Neural crest cell (in vitro differentiated cells): ENCODE measurements around the gene CDK6. TPM values are rescaled to one million over a fixed set of nuclear protein-coding genes. Genes with fewer than 3 reads are reported as not detected.

Source experiments
- DNase-seq: peaks from one replicate; pipeline ENCODE4 v3.0.0; 2021; ENCODE audit warnings: low read depth, mixed read lengths, low spot score
- H3K27ac Mint-ChIP-seq: one replicate; pipeline ENCODE4 v1.8.0; 2021; ENCODE audit warnings: mild to moderate bottlenecking, mixed read lengths; ENCODE audit not compliant: unreplicated experiment
- H3K27me3 Mint-ChIP-seq: 2 replicates; pipeline ENCODE4 v1.8.0; 2021; ENCODE audit warnings: low read depth, mild to moderate bottlenecking, mixed read lengths
- H3K36me3 Mint-ChIP-seq: 2 replicates; pipeline ENCODE4 v1.8.0; 2021; ENCODE audit warnings: low read depth, mild to moderate bottlenecking, mixed read lengths
- H3K4me1 Mint-ChIP-seq: 2 replicates; pipeline ENCODE4 v1.8.0; 2021; ENCODE audit warnings: mixed read lengths
- H3K4me3 Mint-ChIP-seq: one replicate; pipeline ENCODE4 v1.8.0; 2021; ENCODE audit warnings: mild to moderate bottlenecking, mixed read lengths
- H3K9me3 Mint-ChIP-seq: 2 replicates; pipeline ENCODE4 v1.8.0; 2021; ENCODE audit warnings: mixed read lengths
- total RNA-seq: library from RNA; stranded (reverse); gene quantifications from 2 replicates; pipeline ENCODE4 v1.2.1, GENCODE V29; 2021
- TF ChIP-seq, protein P1 (sequence below): fragments of 200-600 bp; sonication (generic); conservative IDR thresholded peaks from 2 replicates; pipeline ENCODE4 v1.5.0; 2021; ENCODE audit warnings: antibody characterized with exemption, mild to moderate bottlenecking

The CDK6 gene
- total RNA-seq, 1 donor from 2014 or later, result 42.9 TPM

- H3K4me3 Mint-ChIP-seq, result no peak overlapping the region
- H3K9me3 Mint-ChIP-seq, result peaks cover 1% of the 10 kb centered on the region
- H3K36me3 Mint-ChIP-seq, result no peaks in the 10 kb centered on the region
- H3K4me1 Mint-ChIP-seq, result peaks cover 7% of the 10 kb centered on the region
- no peak for DNase-seq
- peak overlapping the region; percentile 58 for H3K27ac Mint-ChIP-seq
- TF ChIP-seq, protein P1, sequence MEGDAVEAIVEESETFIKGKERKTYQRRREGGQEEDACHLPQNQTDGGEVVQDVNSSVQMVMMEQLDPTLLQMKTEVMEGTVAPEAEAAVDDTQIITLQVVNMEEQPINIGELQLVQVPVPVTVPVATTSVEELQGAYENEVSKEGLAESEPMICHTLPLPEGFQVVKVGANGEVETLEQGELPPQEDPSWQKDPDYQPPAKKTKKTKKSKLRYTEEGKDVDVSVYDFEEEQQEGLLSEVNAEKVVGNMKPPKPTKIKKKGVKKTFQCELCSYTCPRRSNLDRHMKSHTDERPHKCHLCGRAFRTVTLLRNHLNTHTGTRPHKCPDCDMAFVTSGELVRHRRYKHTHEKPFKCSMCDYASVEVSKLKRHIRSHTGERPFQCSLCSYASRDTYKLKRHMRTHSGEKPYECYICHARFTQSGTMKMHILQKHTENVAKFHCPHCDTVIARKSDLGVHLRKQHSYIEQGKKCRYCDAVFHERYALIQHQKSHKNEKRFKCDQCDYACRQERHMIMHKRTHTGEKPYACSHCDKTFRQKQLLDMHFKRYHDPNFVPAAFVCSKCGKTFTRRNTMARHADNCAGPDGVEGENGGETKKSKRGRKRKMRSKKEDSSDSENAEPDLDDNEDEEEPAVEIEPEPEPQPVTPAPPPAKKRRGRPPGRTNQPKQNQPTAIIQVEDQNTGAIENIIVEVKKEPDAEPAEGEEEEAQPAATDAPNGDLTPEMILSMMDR, result no peak
- H3K27me3 Mint-ChIP-seq, result no peaks in the 10 kb centered on the region
Observed at GRCh38 chr7:92740700-92741126, 95.7 kb downstream of the CDK6 start.

DNA sequence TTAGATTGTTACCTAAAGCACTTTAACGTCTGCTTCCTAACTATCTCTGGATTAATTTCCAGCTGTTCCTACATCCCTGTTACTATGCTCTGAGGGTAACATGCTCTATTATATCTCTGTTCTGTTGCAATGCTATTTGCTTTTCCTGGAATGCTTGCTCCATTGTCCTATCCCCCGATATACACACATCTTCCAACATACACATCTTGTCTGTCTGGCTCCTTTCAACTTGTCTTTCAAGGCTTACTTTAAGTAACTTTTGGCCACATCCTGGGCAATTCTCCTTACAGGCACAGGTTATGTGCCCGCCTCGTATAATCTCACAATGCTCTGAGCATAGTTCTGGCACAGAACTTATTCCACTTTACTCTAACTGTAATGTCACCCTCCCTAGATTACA lies 96.2 kb downstream of the CDK6 start:
- Mint-ChIP-seq H3K27me3 (no peaks in the 10 kb centered on the region), H3K4me3 (no peak overlapping the region), H3K4me1 (peaks cover 7% of the 10 kb centered on the region), H3K36me3 (no peaks in the 10 kb centered on the region), H3K9me3 (no peaks in the 10 kb centered on the region), H3K27ac (no peak overlapping the region)
- TF ChIP-seq, protein P1, result no peak
- no peak for DNase-seq

- DNase-seq, result no peak
- TF ChIP-seq, protein P1, result no peak
- no peak overlapping the region for H3K4me3 Mint-ChIP-seq
- no peaks in the 10 kb centered on the region for H3K36me3 Mint-ChIP-seq
- no peaks in the 10 kb centered on the region for H3K9me3 Mint-ChIP-seq
- H3K27ac Mint-ChIP-seq, result no peak overlapping the region
- H3K4me1 Mint-ChIP-seq, result peaks cover 7% of the 10 kb centered on the region
- no peaks in the 10 kb centered on the region for H3K27me3 Mint-ChIP-seq
Observed at GRCh38 chr7:92739091-92739490, 97.3 kb downstream of the CDK6 start.

DNA sequence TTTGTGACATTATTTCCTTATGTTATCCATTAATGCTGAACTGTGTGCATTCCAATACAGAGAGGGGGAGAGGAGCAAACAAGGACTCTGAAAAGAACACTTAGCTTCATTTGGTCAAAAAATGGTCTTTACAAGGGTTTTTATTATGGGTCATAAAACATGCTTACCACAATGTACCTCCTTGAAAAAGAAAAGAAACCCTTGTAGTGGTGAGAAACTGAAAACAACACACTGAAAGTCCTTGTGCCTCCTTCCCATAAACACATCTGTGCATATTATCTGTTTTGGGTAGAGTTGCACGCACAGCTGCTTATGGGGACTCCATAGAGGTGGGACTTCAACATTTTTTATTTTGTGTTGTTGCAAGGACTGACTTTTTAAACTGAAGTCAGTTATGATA lies 98.7 kb downstream of the CDK6 start:
- Mint-ChIP-seq H3K36me3 (peaks cover 3% of the 10 kb centered on the region), H3K4me3 (no peak overlapping the region), H3K9me3 (no peaks in the 10 kb centered on the region), H3K4me1 (peaks cover 7% of the 10 kb centered on the region), H3K27me3 (no peaks in the 10 kb centered on the region), H3K27ac (no peak overlapping the region)
- TF ChIP-seq, protein P1, result no peak
- DNase-seq, result no peak

GRCh38 chr7:92736870-92737269 lies 99.5 kb downstream of the CDK6 start:
- H3K27ac Mint-ChIP-seq, result no peak overlapping the region
- TF ChIP-seq, protein P1, result no peak
- peaks cover 3% of the 10 kb centered on the region for H3K36me3 Mint-ChIP-seq
- H3K9me3 Mint-ChIP-seq, result no peaks in the 10 kb centered on the region
- no peak overlapping the region for H3K4me3 Mint-ChIP-seq
- no peak for DNase-seq
- peaks cover 7% of the 10 kb centered on the region for H3K4me1 Mint-ChIP-seq
- no peaks in the 10 kb centered on the region for H3K27me3 Mint-ChIP-seq

GRCh38 chr7:92735707-92736106 lies 100.7 kb downstream of the CDK6 start:
- no peak overlapping the region for H3K4me3 Mint-ChIP-seq
- TF ChIP-seq, protein P1, result no peak
- H3K4me1 Mint-ChIP-seq, result peaks cover 4% of the 10 kb centered on the region
- no peak for DNase-seq
- H3K9me3 Mint-ChIP-seq, result no peaks in the 10 kb centered on the region
- no peaks in the 10 kb centered on the region for H3K27me3 Mint-ChIP-seq
- H3K27ac Mint-ChIP-seq, result no peak overlapping the region
- H3K36me3 Mint-ChIP-seq, result peaks cover 3% of the 10 kb centered on the region
